Activated effector memory CD4-positive, alpha-beta T cell treated with anti-CD3 and anti-CD28 coated beads, Interleukin-2, amount 50 U/mL, for 16 hours (primary cell): Measurements from ENCODE around the gene KCNH2.

Source experiments
- DNase-seq: peaks from one replicate; pipeline ENCODE4 v3.0.0-alpha.2; 2020

KCNH2 gene

GRCh38 chr7:151011097-151011409, 32.9 kb upstream of the KCNH2 start:
- no peak for DNase-seq

- peak; percentile 81 for DNase-seq
These were observed 32.4 kb upstream of the KCNH2 start for GRCh38 chr7:151010307-151011096.

- DNase-seq: peak; percentile 62
These were observed 31.9 kb upstream of the KCNH2 start for GRCh38 chr7:151010037-151010306.

GRCh38 chr7:151009327-151010036, 31.4 kb upstream of the KCNH2 start:
- peak; percentile 63 for DNase-seq

- DNase-seq: peak; percentile 95
These were observed 30.6 kb upstream of the KCNH2 start for GRCh38 chr7:151008511-151009323.

- peak; percentile 73 for DNase-seq
These were observed 30.0 kb upstream of the KCNH2 start for GRCh38 chr7:151008143-151008510.

- DNase-seq: peak; percentile 63
These were observed 29.4 kb upstream of the KCNH2 start for GRCh38 chr7:151007469-151007898.

- DNase-seq: no peak
These were observed 28.6 kb upstream of the KCNH2 start for GRCh38 chr7:151006590-151007300.

- DNase-seq: no peak
These were observed 27.4 kb upstream of the KCNH2 start for GRCh38 chr7:151005566-151005965.

GRCh38 chr7:151003572-151003971, 25.5 kb upstream of the KCNH2 start:
- DNase-seq: no peak

DNA sequence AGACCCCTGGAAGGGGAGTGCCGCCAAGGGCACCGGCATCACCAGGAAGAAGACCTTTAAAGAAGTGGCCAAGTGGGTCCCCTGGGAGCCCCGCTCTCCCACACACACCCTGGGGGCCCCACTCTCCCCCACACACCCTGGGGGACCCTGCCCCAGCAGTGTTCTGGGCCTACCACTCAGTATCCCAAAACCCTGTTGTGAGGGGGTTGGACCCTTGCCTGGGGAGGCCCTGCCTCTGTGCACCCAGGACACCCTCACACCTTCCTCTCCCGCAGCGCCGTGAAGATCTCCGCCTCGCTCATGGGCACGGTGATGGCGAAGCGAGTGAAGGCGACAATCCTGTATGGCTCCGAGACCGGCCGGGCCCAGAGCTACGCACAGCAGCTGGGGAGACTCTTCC, 23.4 kb upstream of the KCNH2 start:
- no peak for DNase-seq

DNA sequence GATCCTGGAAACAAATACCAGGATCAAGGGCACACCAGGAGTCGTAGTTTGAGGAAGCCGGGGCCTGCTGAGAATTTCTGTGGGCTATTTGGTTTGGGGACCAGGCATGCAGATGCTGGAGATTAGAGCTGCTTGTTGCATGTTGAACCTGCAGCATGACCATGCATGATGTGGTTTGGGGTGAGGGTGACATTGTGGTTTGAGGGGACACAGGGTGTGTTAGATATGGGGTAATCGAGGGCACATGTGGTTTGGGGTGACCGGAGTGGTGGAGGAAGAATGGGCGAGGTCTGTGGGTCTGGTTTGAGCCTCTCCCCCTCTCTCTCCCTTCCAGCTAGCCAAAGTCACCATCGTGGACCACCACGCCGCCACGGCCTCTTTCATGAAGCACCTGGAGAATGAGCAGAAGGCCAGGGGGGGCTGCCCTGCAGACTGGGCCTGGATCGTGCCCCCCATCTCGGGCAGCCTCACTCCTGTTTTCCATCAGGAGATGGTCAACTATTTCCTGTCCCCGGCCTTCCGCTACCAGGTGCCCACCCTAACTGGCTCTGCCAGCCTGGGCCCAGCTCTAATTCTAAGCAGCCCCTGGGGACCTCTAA, 22.9 kb upstream of the KCNH2 start:
- no peak for DNase-seq

GRCh38 chr7:150999497-151000230, 21.5 kb upstream of the KCNH2 start:
- DNase-seq: no peak

DNA sequence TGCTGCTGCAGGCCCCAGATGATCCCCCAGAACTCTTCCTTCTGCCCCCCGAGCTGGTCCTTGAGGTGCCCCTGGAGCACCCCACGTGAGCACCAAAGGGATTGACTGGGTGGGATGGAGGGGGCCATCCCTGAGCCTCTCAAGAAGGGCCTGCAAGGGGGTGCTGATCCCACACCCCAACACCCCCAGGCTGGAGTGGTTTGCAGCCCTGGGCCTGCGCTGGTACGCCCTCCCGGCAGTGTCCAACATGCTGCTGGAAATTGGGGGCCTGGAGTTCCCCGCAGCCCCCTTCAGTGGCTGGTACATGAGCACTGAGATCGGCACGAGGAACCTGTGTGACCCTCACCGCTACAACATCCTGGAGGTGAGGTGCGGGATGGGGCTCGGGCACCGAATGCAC, 20.9 kb upstream of the KCNH2 start:
- no peak for DNase-seq

GRCh38 chr7:150998341-150998740, 20.2 kb upstream of the KCNH2 start:
- no peak for DNase-seq

DNA sequence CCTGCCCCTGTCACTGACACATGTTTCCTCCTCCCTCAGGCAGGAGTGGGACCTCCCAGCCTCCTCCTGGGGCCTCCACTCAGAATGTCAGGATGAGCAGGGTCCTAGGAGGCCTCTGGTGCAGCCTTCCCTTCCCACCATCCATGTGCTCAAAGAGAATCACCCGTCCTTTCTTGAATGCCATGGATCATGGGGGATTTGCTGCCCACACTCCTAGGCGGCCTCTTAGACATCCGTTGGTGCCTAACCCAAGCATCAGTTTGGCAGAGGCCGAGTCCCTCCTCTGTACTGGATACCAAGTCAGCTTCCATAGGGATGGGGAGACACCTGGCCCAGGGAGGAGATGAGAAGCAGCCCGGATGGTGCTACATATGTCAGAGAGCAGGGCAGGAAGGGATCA, 19.7 kb upstream of the KCNH2 start:
- DNase-seq: no peak

DNA sequence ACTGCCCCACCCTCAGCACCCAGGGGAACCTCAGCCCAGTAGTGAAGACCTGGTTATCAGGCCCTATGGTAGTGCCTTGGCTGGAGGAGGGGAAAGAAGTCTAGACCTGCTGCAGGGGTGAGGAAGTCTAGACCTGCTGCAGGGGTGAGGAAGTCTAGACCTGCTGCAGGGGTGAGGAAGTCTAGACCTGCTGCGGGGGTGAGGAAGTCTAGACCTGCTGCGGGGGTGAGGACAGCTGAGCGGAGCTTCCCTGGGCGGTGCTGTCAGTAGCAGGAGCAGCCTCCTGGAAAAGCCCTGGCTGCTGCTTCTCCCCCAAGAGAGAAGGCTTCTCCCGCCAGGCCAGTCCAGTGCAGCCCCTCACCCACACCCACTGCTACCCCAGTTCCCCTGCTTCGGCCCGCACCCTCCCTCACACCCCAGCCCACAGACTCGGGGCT, 19.0 kb upstream of the KCNH2 start:
- no peak for DNase-seq

DNA sequence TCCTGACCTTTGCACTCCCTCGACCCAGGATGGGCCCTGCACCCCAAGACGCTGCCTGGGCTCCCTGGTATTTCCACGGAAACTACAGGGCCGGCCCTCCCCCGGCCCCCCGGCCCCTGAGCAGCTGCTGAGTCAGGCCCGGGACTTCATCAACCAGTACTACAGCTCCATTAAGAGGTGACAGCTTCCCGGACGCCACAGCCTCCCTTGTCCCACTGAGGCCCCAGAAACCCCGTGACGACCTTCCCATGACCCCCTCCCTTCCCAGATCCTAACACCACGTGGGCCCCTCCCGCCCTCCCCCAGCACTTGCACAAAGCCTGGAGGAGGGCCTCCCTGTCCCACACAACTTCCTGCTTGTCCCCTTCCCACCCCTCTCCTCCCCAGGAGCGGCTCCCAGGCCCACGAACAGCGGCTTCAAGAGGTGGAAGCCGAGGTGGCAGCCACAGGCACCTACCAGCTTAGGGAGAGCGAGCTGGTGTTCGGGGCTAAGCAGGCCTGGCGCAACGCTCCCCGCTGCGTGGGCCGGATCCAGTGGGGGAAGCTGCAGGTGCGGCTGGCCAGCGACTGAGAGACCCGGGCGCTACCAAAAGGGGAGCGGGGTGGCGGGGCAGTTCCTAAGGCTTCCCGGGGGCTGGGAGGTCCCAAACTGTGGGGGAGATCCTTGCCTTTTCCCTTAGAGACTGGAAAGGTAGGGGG, 18.4 kb upstream of the KCNH2 start:
- DNase-seq: no peak

DNA sequence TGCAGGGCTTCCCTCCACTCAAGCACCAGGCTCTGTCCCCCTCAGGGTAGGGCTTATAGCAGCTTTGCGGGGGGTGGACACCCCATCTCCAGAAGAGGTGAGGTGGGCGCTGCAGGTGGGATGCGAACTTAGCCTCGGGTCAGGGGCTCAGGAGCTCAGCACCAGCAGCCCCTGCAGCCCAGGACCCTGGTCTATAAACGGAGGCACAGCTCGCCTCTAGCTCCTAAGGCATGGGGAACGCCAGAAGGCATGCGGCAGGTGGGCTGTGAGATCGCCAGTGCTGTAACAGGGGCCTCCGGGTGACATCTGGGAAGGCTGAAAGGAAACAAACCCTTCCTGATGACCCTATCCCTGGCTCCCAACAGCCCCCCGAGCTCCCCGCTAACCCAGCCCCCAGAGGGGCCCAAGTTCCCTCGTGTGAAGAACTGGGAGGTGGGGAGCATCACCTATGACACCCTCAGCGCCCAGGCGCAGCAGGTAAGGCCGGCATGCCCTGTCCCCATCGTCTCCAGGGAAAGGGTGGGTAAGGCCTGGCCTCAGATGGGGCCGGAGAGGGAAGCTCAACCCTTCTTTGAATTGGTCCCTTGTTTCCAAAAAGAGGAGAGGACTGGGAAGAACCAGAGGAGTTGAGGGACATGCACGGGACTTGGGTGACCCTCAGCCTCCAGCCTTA, 16.9 kb upstream of the KCNH2 start:
- no peak for DNase-seq

GRCh38 chr7:150994141-150994837, 16.2 kb upstream of the KCNH2 start:
- no peak for DNase-seq
